Measurements from ENCODE around the gene NRP2. TPM values are rescaled to one million over a fixed set of nuclear protein-coding genes. Genes with fewer than 3 reads are reported as not detected.

Gene NRP2
- polyA plus RNA-seq, 2 of the 4 experiments (the other 2 are of a cell fraction): 144 to 159 TPM

- DNase-seq (ENCODE audit: low read depth in 1 of 2, low spot score in 1 of 2): no peak
- Histone ChIP-seq H3K27ac (peak overlapping the region in 1 of 2 experiments; percentile 58; a peak in 4 of 6 replicates), H3K4me2 (no peak overlapping the region), H3K9me3 (no peaks in the 10 kb centered on the region), H3K4me3 (no peak overlapping the region), H3K4me1 (peaks cover 54% of the 10 kb centered on the region)
- FAIRE-seq: no peak
- ATAC-seq: no peak
- ChIA-PET POLR2A (interaction anchor here (1.2 kb wide), 1 partner anchor 81 kb away, joined by 4 read pairs; the partner anchor contains the start of gene NRP2), CTCF (interaction anchor here (1.6 to 2.5 kb wide), 3 partner anchors 11 to 163 kb away, joined by 3 to 7 read pairs (median 4); no protein-coding TSS in a partner anchor)
- TF ChIP-seq MAZ (IDR thresholded peaks at IDR 0.05; ENCODE audit: borderline replicate concordance, low read depth, low read length): no peak
- TF ChIP-seq BHLHE40 (IDR thresholded peaks at IDR 0.05; ENCODE audit: low read depth, low read length): no peak
- TF ChIP-seq, protein P1, sequence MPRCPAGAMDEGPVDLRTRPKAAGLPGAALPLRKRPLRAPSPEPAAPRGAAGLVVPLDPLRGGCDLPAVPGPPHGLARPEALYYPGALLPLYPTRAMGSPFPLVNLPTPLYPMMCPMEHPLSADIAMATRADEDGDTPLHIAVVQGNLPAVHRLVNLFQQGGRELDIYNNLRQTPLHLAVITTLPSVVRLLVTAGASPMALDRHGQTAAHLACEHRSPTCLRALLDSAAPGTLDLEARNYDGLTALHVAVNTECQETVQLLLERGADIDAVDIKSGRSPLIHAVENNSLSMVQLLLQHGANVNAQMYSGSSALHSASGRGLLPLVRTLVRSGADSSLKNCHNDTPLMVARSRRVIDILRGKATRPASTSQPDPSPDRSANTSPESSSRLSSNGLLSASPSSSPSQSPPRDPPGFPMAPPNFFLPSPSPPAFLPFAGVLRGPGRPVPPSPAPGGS (IDR thresholded peaks at IDR 0.05): no peak
These were observed 80.6 kb downstream of the NRP2 start for GRCh38 chr2:205762881-205763280.

DNA sequence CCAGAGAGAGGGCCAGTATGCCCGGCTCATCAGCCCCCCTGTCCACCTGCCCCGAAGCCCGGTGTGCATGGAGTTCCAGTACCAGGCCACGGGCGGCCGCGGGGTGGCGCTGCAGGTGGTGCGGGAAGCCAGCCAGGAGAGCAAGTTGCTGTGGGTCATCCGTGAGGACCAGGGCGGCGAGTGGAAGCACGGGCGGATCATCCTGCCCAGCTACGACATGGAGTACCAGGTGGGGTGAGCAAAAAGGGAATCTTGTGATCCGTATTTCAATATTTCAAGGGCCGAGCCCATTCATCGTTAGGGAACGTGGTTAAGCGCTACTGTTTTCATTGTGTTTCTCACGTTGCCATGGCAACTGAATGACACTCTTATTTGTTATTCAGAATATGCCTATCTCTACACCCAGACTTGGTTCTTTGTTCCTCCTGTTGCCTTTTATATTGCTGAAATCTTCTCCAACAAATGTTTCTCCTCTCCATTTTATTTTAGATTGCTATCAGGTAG, 81.5 kb downstream of the NRP2 start:
- peak; percentile 35 to 67 for DNase-seq (ENCODE audit: low read depth in 1 of 2, low spot score in 1 of 2)
- WGBS (ENCODE audit: missing lambda C conversion rate): 80% methylated on average over 16 of the region's 21 CpGs
- ChIA-PET POLR2A (no interaction called here), CTCF (interaction anchor here (1.0 to 2.1 kb wide), 4 partner anchors 13 to 160 kb away, joined by 3 to 5 read pairs (median 3); partner anchors contain the start of gene NRP2)
- no peak for FAIRE-seq
- TF ChIP-seq HES2 (IDR thresholded peaks at IDR 0.05) (no peak), CBX8 (IDR thresholded peaks at IDR 0.05) (no peak), FOSL2 (IDR thresholded peaks at IDR 0.05) (no peak), FOSL2 (CRISPR knock-in tag; IDR thresholded peaks at IDR 0.05) (peak; percentile 11; the same call in 1 of the 2 replicates)
- peak; percentile 26 to 41; a peak in 4 of 6 replicates for ATAC-seq
- Histone ChIP-seq H3K9me3 (no peaks in the 10 kb centered on the region), H3K4me2 (no peak overlapping the region), H3K4me1 (peaks cover 54% of the 10 kb centered on the region), H3K27ac (peak overlapping the region; percentile 11 to 58; a peak in 3 of 6 replicates), H3K4me3 (no peak overlapping the region)

GRCh38 chr2:205764270-205764746, 82.0 kb downstream of the NRP2 start:
- peaks cover 56% of the 10 kb centered on the region for H3K4me1 ChIP-seq
- no peak overlapping the region for H3K4me2 ChIP-seq
- ATAC-seq (peak in 1 of 2 experiments; percentile 7; a peak in 2 of 6 replicates), FAIRE-seq (no peak), DNase-seq (ENCODE audit: low read depth in 1 of 2, low spot score in 1 of 2) (no peak)
- no peak overlapping the region for H3K4me3 ChIP-seq
- CTCF ChIA-PET: interaction anchor here (1.0 to 2.1 kb wide), 5 partner anchors 12 to 162 kb away, joined by 3 to 5 read pairs (median 3); partner anchors contain the start of gene NRP2
- 82% methylated on average over 7 of the region's 8 CpGs for WGBS (ENCODE audit: missing lambda C conversion rate)
- H3K27ac ChIP-seq: peak overlapping the region; percentile 24 to 58; a peak in 4 of 6 replicates
- no peaks in the 10 kb centered on the region for H3K9me3 ChIP-seq
- POLR2A ChIA-PET: no interaction called here
- no peak for TF ChIP-seq GATA3 (IDR thresholded peaks at IDR 0.05; ENCODE audit: borderline replicate concordance)
- TF ChIP-seq PHF8 (IDR thresholded peaks at IDR 0.05; ENCODE audit: borderline replicate concordance, low read depth): no peak
- TF ChIP-seq CHD4 (IDR thresholded peaks at IDR 0.05; ENCODE audit: borderline replicate concordance): no peak
- TF ChIP-seq KDM5A (IDR thresholded peaks at IDR 0.05): no peak
- TF ChIP-seq ZFP36 (IDR thresholded peaks at IDR 0.05; ENCODE audit: borderline replicate concordance, partially characterized antibody): no peak
- TF ChIP-seq, protein P2, sequence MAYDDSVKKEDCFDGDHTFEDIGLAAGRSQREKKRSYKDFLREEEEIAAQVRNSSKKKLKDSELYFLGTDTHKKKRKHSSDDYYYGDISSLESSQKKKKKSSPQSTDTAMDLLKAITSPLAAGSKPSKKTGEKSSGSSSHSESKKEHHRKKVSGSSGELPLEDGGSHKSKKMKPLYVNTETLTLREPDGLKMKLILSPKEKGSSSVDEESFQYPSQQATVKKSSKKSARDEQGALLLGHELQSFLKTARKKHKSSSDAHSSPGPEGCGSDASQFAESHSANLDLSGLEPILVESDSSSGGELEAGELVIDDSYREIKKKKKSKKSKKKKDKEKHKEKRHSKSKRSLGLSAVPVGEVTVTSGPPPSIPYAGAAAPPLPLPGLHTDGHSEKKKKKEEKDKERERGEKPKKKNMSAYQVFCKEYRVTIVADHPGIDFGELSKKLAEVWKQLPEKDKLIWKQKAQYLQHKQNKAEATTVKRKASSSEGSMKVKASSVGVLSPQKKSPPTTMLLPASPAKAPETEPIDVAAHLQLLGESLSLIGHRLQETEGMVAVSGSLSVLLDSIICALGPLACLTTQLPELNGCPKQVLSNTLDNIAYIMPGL (CRISPR knock-in tag; IDR thresholded peaks at IDR 0.05; ENCODE audit: borderline replicate concordance): no peak
- TF ChIP-seq, protein P3, sequence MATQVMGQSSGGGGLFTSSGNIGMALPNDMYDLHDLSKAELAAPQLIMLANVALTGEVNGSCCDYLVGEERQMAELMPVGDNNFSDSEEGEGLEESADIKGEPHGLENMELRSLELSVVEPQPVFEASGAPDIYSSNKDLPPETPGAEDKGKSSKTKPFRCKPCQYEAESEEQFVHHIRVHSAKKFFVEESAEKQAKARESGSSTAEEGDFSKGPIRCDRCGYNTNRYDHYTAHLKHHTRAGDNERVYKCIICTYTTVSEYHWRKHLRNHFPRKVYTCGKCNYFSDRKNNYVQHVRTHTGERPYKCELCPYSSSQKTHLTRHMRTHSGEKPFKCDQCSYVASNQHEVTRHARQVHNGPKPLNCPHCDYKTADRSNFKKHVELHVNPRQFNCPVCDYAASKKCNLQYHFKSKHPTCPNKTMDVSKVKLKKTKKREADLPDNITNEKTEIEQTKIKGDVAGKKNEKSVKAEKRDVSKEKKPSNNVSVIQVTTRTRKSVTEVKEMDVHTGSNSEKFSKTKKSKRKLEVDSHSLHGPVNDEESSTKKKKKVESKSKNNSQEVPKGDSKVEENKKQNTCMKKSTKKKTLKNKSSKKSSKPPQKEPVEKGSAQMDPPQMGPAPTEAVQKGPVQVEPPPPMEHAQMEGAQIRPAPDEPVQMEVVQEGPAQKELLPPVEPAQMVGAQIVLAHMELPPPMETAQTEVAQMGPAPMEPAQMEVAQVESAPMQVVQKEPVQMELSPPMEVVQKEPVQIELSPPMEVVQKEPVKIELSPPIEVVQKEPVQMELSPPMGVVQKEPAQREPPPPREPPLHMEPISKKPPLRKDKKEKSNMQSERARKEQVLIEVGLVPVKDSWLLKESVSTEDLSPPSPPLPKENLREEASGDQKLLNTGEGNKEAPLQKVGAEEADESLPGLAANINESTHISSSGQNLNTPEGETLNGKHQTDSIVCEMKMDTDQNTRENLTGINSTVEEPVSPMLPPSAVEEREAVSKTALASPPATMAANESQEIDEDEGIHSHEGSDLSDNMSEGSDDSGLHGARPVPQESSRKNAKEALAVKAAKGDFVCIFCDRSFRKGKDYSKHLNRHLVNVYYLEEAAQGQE (IDR thresholded peaks at IDR 0.05): no peak
- TF ChIP-seq, protein P4, sequence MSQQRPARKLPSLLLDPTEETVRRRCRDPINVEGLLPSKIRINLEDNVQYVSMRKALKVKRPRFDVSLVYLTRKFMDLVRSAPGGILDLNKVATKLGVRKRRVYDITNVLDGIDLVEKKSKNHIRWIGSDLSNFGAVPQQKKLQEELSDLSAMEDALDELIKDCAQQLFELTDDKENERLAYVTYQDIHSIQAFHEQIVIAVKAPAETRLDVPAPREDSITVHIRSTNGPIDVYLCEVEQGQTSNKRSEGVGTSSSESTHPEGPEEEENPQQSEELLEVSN (IDR thresholded peaks at IDR 0.05; ENCODE audit: borderline replicate concordance, low read depth): no peak
- TF ChIP-seq, protein P1 (IDR thresholded peaks at IDR 0.05): no peak
- TF ChIP-seq RFX5 (IDR thresholded peaks at IDR 0.05): no peak
- TF ChIP-seq KDM1A (IDR thresholded peaks at IDR 0.05; ENCODE audit: low read depth): no peak
- TF ChIP-seq ZSCAN20 (CRISPR knock-in tag; IDR thresholded peaks at IDR 0.05): no peak
- TF ChIP-seq ESRRA (IDR thresholded peaks at IDR 0.05; ENCODE audit: borderline replicate concordance, low read length): no peak
- no peak for TF ChIP-seq JUNB (IDR thresholded peaks at IDR 0.05)
- no peak for TF ChIP-seq SREBF2 (IDR thresholded peaks at IDR 0.05)

All from A549 (cell line).